Immature natural killer cell (primary cell): ENCODE measurements around the gene ABCC4. TPM values are rescaled to one million over a fixed set of nuclear protein-coding genes. Genes with fewer than 3 reads are reported as not detected.

ENCODE experiments used
- DNase-seq, 3 donors: peaks; one replicate each; pipeline ENCODE4 v3.0.0; 2022; ENCODE audit warnings: mixed read lengths in 1 of 3
- H3K27ac Mint-ChIP-seq, 6 donors: one replicate each; pipeline ENCODE4 v1.8.0; 2020; ENCODE audit warnings: mixed read lengths in 6 of 6, mild to moderate bottlenecking in 5 of 6, inconsistent platforms in 4 of 6, moderate library complexity in 3 of 6
- H3K27me3 Mint-ChIP-seq, 3 donors: one replicate each; pipeline ENCODE4 v1.8.0; 2020 to 2021; ENCODE audit warnings: low read depth in 3 of 3, mild to moderate bottlenecking in 3 of 3, mixed read lengths in 3 of 3, moderate library complexity in 3 of 3, inconsistent platforms in 1 of 3
- H3K36me3 Mint-ChIP-seq, 3 donors: one replicate each; pipeline ENCODE4 v1.8.0; 2020; ENCODE audit warnings: mixed read lengths in 3 of 3, inconsistent platforms in 2 of 3, mild to moderate bottlenecking in 2 of 3
- H3K4me1 Mint-ChIP-seq, 2 donors: one replicate each; pipeline ENCODE4 v1.8.0; 2020; ENCODE audit warnings: inconsistent platforms in 2 of 2, mild to moderate bottlenecking in 2 of 2, mixed read lengths in 2 of 2, moderate library complexity in 1 of 2
- H3K4me3 Mint-ChIP-seq, 5 donors: one replicate each; pipeline ENCODE4 v1.8.0; 2020; ENCODE audit warnings: mild to moderate bottlenecking in 5 of 5, mixed read lengths in 5 of 5, inconsistent platforms in 3 of 5, moderate library complexity in 3 of 5
- H3K9me3 Mint-ChIP-seq, 6 donors: one replicate each; pipeline ENCODE4 v1.8.0; 2020; ENCODE audit warnings: mild to moderate bottlenecking in 6 of 6, mixed read lengths in 6 of 6, inconsistent platforms in 4 of 6, moderate library complexity in 3 of 6
- polyA plus RNA-seq, 3 donors: library from polyadenylated mRNA; unstranded; fragments of 300-500 nt; fragmentation: Illumina TruSeq; gene quantifications; one replicate each; pipeline ENCODE4 v1.2.3, GENCODE V29; 2021

ABCC4 gene
- polyA plus RNA-seq, 3 donors from 2014 or later: 2.8 to 3.9 (median 3.0) TPM

GRCh38 chr13:95128045-95128643, 173.1 kb downstream of the ABCC4 start:
- no peaks in the 10 kb centered on the region for H3K4me1 Mint-ChIP-seq
- H3K36me3 Mint-ChIP-seq: peaks cover 9 to 15% (median 14%) of the 10 kb centered on the region in 3 donors
- H3K27ac Mint-ChIP-seq: no peak overlapping the region
- no peak overlapping the region for H3K4me3 Mint-ChIP-seq
- peaks cover 0 to 2% (median 0%) of the 10 kb centered on the region in 6 donors for H3K9me3 Mint-ChIP-seq
- H3K27me3 Mint-ChIP-seq: peaks cover 0 to 2% (median 0%) of the 10 kb centered on the region in 3 donors
- no peak for DNase-seq

DNA sequence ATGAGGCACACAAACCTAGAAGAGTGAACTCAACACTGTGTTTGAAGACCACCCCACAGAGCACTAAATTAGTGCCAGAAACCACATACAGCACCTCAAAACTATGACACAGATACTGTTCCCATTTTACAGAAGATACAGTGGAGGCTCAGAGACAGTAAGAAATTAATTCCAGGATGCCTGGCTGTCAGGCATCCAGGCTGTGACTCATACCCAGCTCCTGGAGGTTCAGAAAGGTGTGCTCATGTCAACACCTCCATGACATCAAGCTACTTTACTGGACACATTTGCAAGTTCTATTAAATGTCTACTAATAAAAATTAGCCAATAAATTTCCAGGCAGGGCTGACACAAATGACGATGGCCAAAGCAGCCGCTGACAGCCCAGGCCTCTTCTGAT, 176.3 kb downstream of the ABCC4 start:
- Mint-ChIP-seq H3K4me3 (no peak overlapping the region), H3K36me3 (peaks cover 18 to 26% (median 23%) of the 10 kb centered on the region in 3 donors), H3K27me3 (peaks cover 0 to 2% (median 0%) of the 10 kb centered on the region in 3 donors), H3K9me3 (peaks cover 0 to 2% (median 0%) of the 10 kb centered on the region in 6 donors), H3K4me1 (no peaks in the 10 kb centered on the region), H3K27ac (no peak overlapping the region)
- no peak for DNase-seq

GRCh38 chr13:95123726-95124125, 177.5 kb downstream of the ABCC4 start:
- Mint-ChIP-seq H3K9me3 (peaks cover 0 to 2% (median 0%) of the 10 kb centered on the region in 6 donors), H3K36me3 (peaks cover 20 to 26% (median 22%) of the 10 kb centered on the region in 3 donors), H3K27ac (no peak overlapping the region), H3K4me3 (no peak overlapping the region), H3K27me3 (peaks cover 0 to 2% (median 0%) of the 10 kb centered on the region in 3 donors), H3K4me1 (no peaks in the 10 kb centered on the region)
- no peak for DNase-seq

DNA sequence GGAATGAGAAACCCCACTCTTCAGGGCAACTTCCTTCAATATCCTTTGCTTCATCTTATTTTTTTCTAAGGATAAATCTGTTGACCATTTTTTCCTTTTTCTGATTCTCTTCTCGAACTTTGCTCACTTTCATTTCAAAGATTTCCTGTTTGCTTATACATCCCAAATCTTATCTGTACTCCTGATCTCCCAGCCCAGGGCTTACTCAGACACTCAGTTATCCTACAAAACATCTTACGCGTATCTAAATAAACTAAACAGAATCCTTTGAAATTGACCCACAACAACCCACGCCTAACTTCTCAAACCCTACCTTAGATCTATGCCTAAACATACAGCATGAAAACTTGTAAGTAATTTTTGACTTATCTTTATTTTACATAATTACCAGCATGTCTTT, 179.2 kb downstream of the ABCC4 start:
- Mint-ChIP-seq H3K27me3 (peaks cover 0 to 2% (median 0%) of the 10 kb centered on the region in 3 donors), H3K36me3 (peaks cover 19 to 22% (median 22%) of the 10 kb centered on the region in 3 donors), H3K27ac (no peak overlapping the region), H3K4me3 (no peak overlapping the region), H3K9me3 (peaks cover 0 to 2% (median 0%) of the 10 kb centered on the region in 6 donors), H3K4me1 (no peaks in the 10 kb centered on the region)
- no peak for DNase-seq

GRCh38 chr13:95121516-95121915, 179.7 kb downstream of the ABCC4 start:
- H3K4me1 Mint-ChIP-seq: no peaks in the 10 kb centered on the region
- peaks cover 19 to 27% (median 22%) of the 10 kb centered on the region in 3 donors for H3K36me3 Mint-ChIP-seq
- H3K27ac Mint-ChIP-seq: no peak overlapping the region
- no peak for DNase-seq
- H3K4me3 Mint-ChIP-seq: no peak overlapping the region
- peaks cover 0 to 2% (median 0%) of the 10 kb centered on the region in 6 donors for H3K9me3 Mint-ChIP-seq
- H3K27me3 Mint-ChIP-seq: peaks cover 0 to 2% (median 0%) of the 10 kb centered on the region in 3 donors

- Mint-ChIP-seq H3K27ac (peak overlapping the region in 1 of 6 donors; percentile 14), H3K4me3 (no peak overlapping the region), H3K4me1 (no peaks in the 10 kb centered on the region), H3K36me3 (peaks cover 19 to 28% (median 22%) of the 10 kb centered on the region in 3 donors), H3K9me3 (peaks cover 0 to 2% (median 0%) of the 10 kb centered on the region in 6 donors), H3K27me3 (peaks cover 0 to 2% (median 0%) of the 10 kb centered on the region in 3 donors)
- DNase-seq: no peak
Measured at GRCh38 chr13:95120650-95121049, 180.6 kb downstream of the ABCC4 start.

- Mint-ChIP-seq H3K9me3 (peaks cover 0 to under 1% (median 0%) of the 10 kb centered on the region in 6 donors), H3K27ac (no peak overlapping the region), H3K36me3 (peaks cover 15 to 25% (median 18%) of the 10 kb centered on the region in 3 donors), H3K27me3 (peaks cover 0 to 3% (median 0%) of the 10 kb centered on the region in 3 donors), H3K4me1 (no peaks in the 10 kb centered on the region), H3K4me3 (no peak overlapping the region)
- no peak for DNase-seq
Measured at GRCh38 chr13:95118541-95119324, 182.5 kb downstream of the ABCC4 start.

- H3K4me1 Mint-ChIP-seq: no peaks in the 10 kb centered on the region
- H3K36me3 Mint-ChIP-seq: peaks cover 4 to 18% (median 14%) of the 10 kb centered on the region in 3 donors
- no peak overlapping the region for H3K4me3 Mint-ChIP-seq
- peaks cover 0 to 1% (median 0%) of the 10 kb centered on the region in 3 donors for H3K27me3 Mint-ChIP-seq
- H3K27ac Mint-ChIP-seq: peak overlapping the region in 1 of 6 donors; percentile 22
- no peaks in the 10 kb centered on the region for H3K9me3 Mint-ChIP-seq
- no peak for DNase-seq
Measured at GRCh38 chr13:95117092-95117491, 184.2 kb downstream of the ABCC4 start.

DNA sequence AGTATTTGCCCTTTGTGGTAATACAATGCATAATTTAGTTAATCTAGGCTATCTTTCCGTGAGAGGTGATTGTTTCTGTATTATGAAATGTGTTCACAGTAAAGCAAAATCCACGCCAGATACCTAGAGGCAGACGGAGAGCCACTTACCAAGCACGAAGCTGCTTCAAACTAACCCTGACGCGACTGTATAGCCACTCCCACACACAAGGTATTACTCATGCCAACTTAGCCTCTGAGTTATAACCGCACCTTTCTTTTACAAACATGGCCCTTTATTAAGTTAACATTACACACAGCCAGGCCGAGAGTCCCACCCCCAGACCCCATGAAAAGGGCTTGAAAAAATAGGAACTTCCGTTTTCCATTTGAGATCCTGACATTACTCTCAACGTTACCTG, 185.7 kb downstream of the ABCC4 start:
- no peak for DNase-seq
- H3K4me1 Mint-ChIP-seq: no peaks in the 10 kb centered on the region
- H3K36me3 Mint-ChIP-seq: peaks cover 0 to 10% (median 2%) of the 10 kb centered on the region in 3 donors
- no peak overlapping the region for H3K4me3 Mint-ChIP-seq
- H3K27ac Mint-ChIP-seq: no peak overlapping the region
- peaks cover 0 to 1% (median 0%) of the 10 kb centered on the region in 3 donors for H3K27me3 Mint-ChIP-seq
- H3K9me3 Mint-ChIP-seq: no peaks in the 10 kb centered on the region

DNA sequence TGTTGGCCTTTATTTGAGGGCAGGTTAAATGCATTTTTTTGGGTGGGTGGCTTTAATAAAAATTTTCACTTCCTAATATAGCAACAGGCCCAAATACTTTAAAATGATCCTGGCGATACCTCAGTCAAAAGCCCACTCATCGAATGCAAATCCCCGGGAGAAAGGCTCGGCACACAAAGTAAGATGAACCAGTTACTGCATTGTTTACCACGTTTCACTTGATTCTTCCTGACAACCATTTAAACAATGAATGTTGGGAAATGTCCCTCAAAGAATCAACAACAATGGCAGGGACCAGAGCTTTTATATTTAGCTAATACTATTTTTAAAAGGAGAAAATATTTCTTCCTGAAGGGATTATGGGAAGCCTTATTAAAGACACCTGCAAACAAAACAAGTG, 187.7 kb downstream of the ABCC4 start:
- no peak overlapping the region for H3K4me3 Mint-ChIP-seq
- H3K4me1 Mint-ChIP-seq: no peaks in the 10 kb centered on the region
- peaks cover 4 to 14% (median 9%) of the 10 kb centered on the region in 3 donors for H3K36me3 Mint-ChIP-seq
- peaks cover 0 to 1% (median 0%) of the 10 kb centered on the region in 3 donors for H3K27me3 Mint-ChIP-seq
- no peaks in the 10 kb centered on the region for H3K9me3 Mint-ChIP-seq
- no peak overlapping the region for H3K27ac Mint-ChIP-seq
- no peak for DNase-seq

- no peak overlapping the region for H3K4me3 Mint-ChIP-seq
- DNase-seq: no peak
- H3K36me3 Mint-ChIP-seq: peaks cover 4 to 14% (median 13%) of the 10 kb centered on the region in 3 donors
- H3K27ac Mint-ChIP-seq: no peak overlapping the region
- no peaks in the 10 kb centered on the region for H3K4me1 Mint-ChIP-seq
- H3K9me3 Mint-ChIP-seq: no peaks in the 10 kb centered on the region
- peaks cover 0 to 1% (median 0%) of the 10 kb centered on the region in 3 donors for H3K27me3 Mint-ChIP-seq
Measured at GRCh38 chr13:95112883-95113282, 188.4 kb downstream of the ABCC4 start.

GRCh38 chr13:95111608-95112007, 189.6 kb downstream of the ABCC4 start:
- H3K9me3 Mint-ChIP-seq: no peaks in the 10 kb centered on the region
- H3K27me3 Mint-ChIP-seq: peaks cover 0 to 1% (median 0%) of the 10 kb centered on the region in 3 donors
- H3K4me3 Mint-ChIP-seq: no peak overlapping the region
- no peaks in the 10 kb centered on the region for H3K4me1 Mint-ChIP-seq
- peaks cover 4 to 15% (median 10%) of the 10 kb centered on the region in 3 donors for H3K36me3 Mint-ChIP-seq
- H3K27ac Mint-ChIP-seq: no peak overlapping the region
- no peak for DNase-seq

DNA sequence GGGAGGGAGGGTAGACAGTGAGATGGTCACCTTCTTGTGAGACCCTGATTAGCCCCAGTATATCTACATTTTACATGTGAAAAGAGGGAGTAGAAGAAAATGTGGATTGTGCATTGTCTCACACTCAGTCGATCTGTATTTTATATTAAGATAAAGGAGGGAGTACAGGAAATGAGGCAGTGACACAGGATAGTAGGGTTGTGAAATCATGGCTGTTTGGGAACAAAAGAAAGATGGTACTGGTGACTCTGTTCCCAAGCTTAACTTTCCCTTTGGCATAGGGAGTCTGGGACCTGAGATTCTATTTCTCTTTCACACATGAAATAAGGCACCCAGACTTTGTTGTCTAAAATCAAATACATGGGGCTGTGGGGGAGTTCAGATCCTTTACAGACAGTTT, 194.7 kb downstream of the ABCC4 start:
- Mint-ChIP-seq H3K36me3 (peaks cover 12 to 19% (median 13%) of the 10 kb centered on the region in 3 donors), H3K27ac (no peak overlapping the region), H3K9me3 (no peaks in the 10 kb centered on the region), H3K4me1 (no peaks in the 10 kb centered on the region), H3K27me3 (peaks cover 0 to 4% (median 0%) of the 10 kb centered on the region in 3 donors), H3K4me3 (no peak overlapping the region)
- no peak for DNase-seq
